MCF 10A (cell line): Measurements from ENCODE around the gene SIK2. TPM values are rescaled to one million over a fixed set of nuclear protein-coding genes. Genes with fewer than 3 reads are reported as not detected.
A peak's percentile ranks its signal among the peaks of the same experiment; 100 is the strongest.

Experiments
- BruUV-seq: library from RNA; stranded (reverse); fragments of 400-500 nt; replicated peaks from 2 replicates; lab custom pipeline; 2021; lab: Mats Ljungman, UMichigan
- CTCF ChIA-PET: fragments of 300-600 bp; sonication (Branson Sonifier 250); formaldehyde crosslinking; extraction: SDS; loops from one replicate; lab custom pipeline; 2021; ENCODE audit warnings: antibody characterized with exemption, inconsistent platforms; lab: Yijun Ruan, JAX
- POLR2A ChIA-PET: fragments of 300-600, 350-650 bp; sonication (Branson Sonifier 250); formaldehyde crosslinking; extraction: SDS; loops from one replicate; lab custom pipeline; 2020; ENCODE audit warnings: antibody characterized with exemption, inconsistent platforms; lab: Yijun Ruan, JAX
- DNase-seq: peaks from one replicate; pipeline ENCODE4 v3.0.0-alpha.2; 2018; ENCODE audit not compliant: unreplicated experiment
- H3K27ac Mint-ChIP-seq: one replicate; pipeline ENCODE4 v1.8.0; 2022; ENCODE audit warnings: mild to moderate bottlenecking, low read depth, mixed read lengths; ENCODE audit not compliant: unreplicated experiment
- H3K27me3 Mint-ChIP-seq: one replicate; pipeline ENCODE4 v1.8.0; 2022; ENCODE audit warnings: mixed read lengths; ENCODE audit not compliant: insufficient read depth, unreplicated experiment
- H3K36me3 Mint-ChIP-seq: one replicate; pipeline ENCODE4 v1.8.0; 2022; ENCODE audit warnings: mild to moderate bottlenecking, moderate library complexity, mixed read lengths; ENCODE audit not compliant: insufficient read depth, unreplicated experiment
- H3K4me1 Mint-ChIP-seq: one replicate; pipeline ENCODE4 v1.8.0; 2022; ENCODE audit warnings: mixed read lengths; ENCODE audit not compliant: insufficient read depth, unreplicated experiment
- H3K4me3 Mint-ChIP-seq: one replicate; pipeline ENCODE4 v1.8.0; 2022; ENCODE audit warnings: mild to moderate bottlenecking, moderate library complexity, mixed read lengths; ENCODE audit not compliant: unreplicated experiment
- H3K9me3 Mint-ChIP-seq: one replicate; pipeline ENCODE4 v1.8.0; 2022; ENCODE audit warnings: mixed read lengths; ENCODE audit not compliant: unreplicated experiment
- CTCF ChIP-seq: fragments of 200-600 bp; IDR thresholded peaks from one replicate; pipeline ENCODE4 v1.8.0; 2022; ENCODE audit warnings: antibody characterized with exemption, mild to moderate bottlenecking; ENCODE audit not compliant: unreplicated experiment
- intact Hi-C: fragments of 100-400 bp; cut with micrococcal nuclease; formaldehyde crosslinking; loops from 2 replicates; pipeline ENCODE4 v1.14.1; 2022
- total RNA-seq: library from RNA; stranded (reverse); gene quantifications from 2 replicates; pipeline ENCODE4 v1.2.3, GENCODE V29; 2022

Gene SIK2
- total RNA-seq, 1 experiment from 2014 or later: 13.7 TPM

- TF ChIP-seq CTCF: no peak
- Mint-ChIP-seq H3K4me3 (peak overlapping the region; percentile 4), H3K36me3 (peaks cover 90% of the 10 kb centered on the region), H3K4me1 (peaks cover 24% of the 10 kb centered on the region), H3K27me3 (no peaks in the 10 kb centered on the region), H3K9me3 (no peaks in the 10 kb centered on the region), H3K27ac (peak overlapping the region; percentile 90)
- intact Hi-C loops: no loop called here
- BruUV-seq: no TSS peak
- ChIA-PET CTCF (interaction anchor here (0.6 to 1.0 kb wide), 2 partner anchors 19 to 32 kb away, joined by 3 to 4 read pairs; no protein-coding TSS in a partner anchor), POLR2A (interaction anchor here (0.7 to 3.5 kb wide), 3 partner anchors 11 to 21 kb away, joined by 3 to 15 read pairs (median 3); partner anchors contain the start of gene PPP2R1B)
- DNase-seq: no peak
Observed at GRCh38 chr11:111745719-111746504, 143.7 kb downstream of the SIK2 start.

- Mint-ChIP-seq H3K9me3 (no peaks in the 10 kb centered on the region), H3K4me3 (no peak overlapping the region), H3K36me3 (peaks cover 91% of the 10 kb centered on the region), H3K27me3 (no peaks in the 10 kb centered on the region), H3K4me1 (peaks cover 24% of the 10 kb centered on the region), H3K27ac (no peak overlapping the region)
- no peak for TF ChIP-seq CTCF
- POLR2A ChIA-PET: interaction anchor here (0.7 to 3.5 kb wide), 3 partner anchors 9 to 19 kb away, joined by 3 to 15 read pairs (median 3); partner anchors contain the start of gene PPP2R1B
- CTCF ChIA-PET: no interaction called here
- DNase-seq: no peak
- BruUV-seq: no TSS peak
- intact Hi-C loops: no loop called here
Observed at GRCh38 chr11:111748035-111748804, 146.0 kb downstream of the SIK2 start.

GRCh38 chr11:111749646-111750045, 147.4 kb downstream of the SIK2 start:
- TF ChIP-seq CTCF: no peak
- intact Hi-C loops: no loop called here
- H3K36me3 Mint-ChIP-seq: peaks cover 98% of the 10 kb centered on the region

DNA sequence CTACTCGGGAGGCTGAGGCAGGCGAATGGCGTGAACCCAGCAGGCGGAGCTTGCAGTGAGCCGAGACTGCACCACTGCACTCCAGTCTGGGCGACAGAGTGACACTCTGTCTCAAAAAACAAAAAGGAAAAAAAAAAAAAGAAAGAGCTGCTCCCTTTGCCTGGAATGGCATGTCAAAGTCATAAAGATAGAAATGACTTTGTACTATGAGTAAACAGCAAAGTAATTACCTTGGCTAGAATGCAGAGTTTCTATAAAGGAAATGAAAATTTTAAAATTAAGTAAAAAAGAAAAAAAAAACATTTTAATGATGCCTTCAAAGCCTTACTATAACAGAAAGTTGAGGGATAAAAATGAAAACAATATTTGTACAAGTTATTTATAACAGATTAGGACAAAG, 153.8 kb downstream of the SIK2 start:
- Mint-ChIP-seq H3K27ac (no peak overlapping the region), H3K36me3 (peaks cover 91% of the 10 kb centered on the region), H3K9me3 (no peaks in the 10 kb centered on the region), H3K4me1 (peaks cover 5% of the 10 kb centered on the region), H3K27me3 (no peaks in the 10 kb centered on the region), H3K4me3 (no peak overlapping the region)
- intact Hi-C loops: no loop called here
- ChIA-PET POLR2A (interaction anchor here (0.7 to 5.7 kb wide), 2 partner anchors 10 to 87 kb away, joined by 3 to 39 read pairs; partner anchors contain the start of gene PPP2R1B), CTCF (interaction anchor here (0.7 to 1.7 kb wide), 3 partner anchors 20 to 60 kb away, joined by 4 to 6 read pairs (median 5); no protein-coding TSS in a partner anchor)
- no peak for DNase-seq
- no peak for TF ChIP-seq CTCF
- no TSS peak for BruUV-seq

More at GRCh38 chr11:111749646-111750045, 147.4 kb downstream of the SIK2 start:
- H3K27ac Mint-ChIP-seq: no peak overlapping the region
- peaks cover 20% of the 10 kb centered on the region for H3K4me1 Mint-ChIP-seq
- H3K9me3 Mint-ChIP-seq: no peaks in the 10 kb centered on the region
- no peak overlapping the region for H3K4me3 Mint-ChIP-seq
- no TSS peak for BruUV-seq
- CTCF ChIA-PET: no interaction called here
- DNase-seq: no peak
- POLR2A ChIA-PET: no interaction called here
- H3K27me3 Mint-ChIP-seq: no peaks in the 10 kb centered on the region
